Prostate gland (tissue), 2 donors: ENCODE results near the gene EDAR. TPM values are rescaled to one million over a fixed set of nuclear protein-coding genes. Genes with fewer than 3 reads are reported as not detected.

Experiments used
- DNase-seq: peaks from one replicate; pipeline ENCODE4 v3.0.0-alpha.2; 2019; ENCODE audit warnings: low spot score
- H3K27ac ChIP-seq, 2 donors: fragments of 200-600 bp; sonication (generic); 2 replicates each; pipeline ENCODE4 v1.5.1; 2017 to 2019
- H3K27me3 ChIP-seq: fragments of 200-600 bp; sonication (generic); replicated peaks from 2 replicates; pipeline ENCODE4 v1.5.1; 2019; ENCODE audit not compliant: insufficient read depth
- H3K36me3 ChIP-seq, 2 donors: fragments of 200-600 bp; sonication (generic); 1 replicate in 1 of 2; 2 replicates in 1 of 2; pipeline versions ENCODE4 v1.5.1 to v1.8.1; 2017 to 2019
- H3K4me1 ChIP-seq: fragments of 200-600 bp; sonication (generic); replicated peaks from 2 replicates; pipeline ENCODE4 v1.5.1; 2019
- H3K4me3 ChIP-seq, 2 donors: fragments of 200-600 bp; sonication (generic); 2 replicates each; pipeline ENCODE4 v1.5.1; 2017 to 2019
- H3K9me3 ChIP-seq: fragments of 200-600 bp; sonication (generic); 2 replicates; pipeline ENCODE4 v1.5.1; 2017
- POLR2A ChIP-seq: fragments of 450-650 bp; IDR thresholded peaks from one replicate; pipeline ENCODE4 v1.6.1; 2016; ENCODE audit warnings: antibody characterized with exemption, mild to moderate bottlenecking
- POLR2AphosphoS5 ChIP-seq: sonication (generic); formaldehyde crosslinking; IDR thresholded peaks from one replicate; pipeline ENCODE4 v1.6.1; 2017; ENCODE audit warnings: antibody characterized with exemption
- WGBS: methylation state at CpG from one replicate; pipeline ENCODE4 v1.1.5; 2018; 5-methylcytosine and 5-hydroxymethylcytosine counted together
- intact Hi-C: fragments of 100-400 bp; cut with DNase I; formaldehyde crosslinking; loops from one replicate; pipeline ENCODE4 v1.14.2; 2022
- total RNA-seq, 2 donors: library from RNA; depleted of rRNA; stranded (reverse); fragments of >200 nt; gene quantifications; one replicate each; pipeline ENCODE4 v1.1.0, GENCODE V29; 2016
- TF ChIP-seq, protein P1 (sequence below), 4 experiments: fragments of 200-600 bp in 2 of 4; fragments of 450-650 bp in 2 of 4; sonication (generic) in 2 of 4; IDR thresholded peaks; 1 replicate in 3 of 4; 2 replicates in 1 of 4; pipeline ENCODE4 v1.5.1; 2016 to 2019; ENCODE audit warnings: antibody characterized with exemption in 4 of 4, mild to moderate bottlenecking in 2 of 4, moderate library complexity in 2 of 4

Gene EDAR
- total RNA-seq, 2 donors from 2014 or later, result 0.46 to 0.68 TPM

DNA sequence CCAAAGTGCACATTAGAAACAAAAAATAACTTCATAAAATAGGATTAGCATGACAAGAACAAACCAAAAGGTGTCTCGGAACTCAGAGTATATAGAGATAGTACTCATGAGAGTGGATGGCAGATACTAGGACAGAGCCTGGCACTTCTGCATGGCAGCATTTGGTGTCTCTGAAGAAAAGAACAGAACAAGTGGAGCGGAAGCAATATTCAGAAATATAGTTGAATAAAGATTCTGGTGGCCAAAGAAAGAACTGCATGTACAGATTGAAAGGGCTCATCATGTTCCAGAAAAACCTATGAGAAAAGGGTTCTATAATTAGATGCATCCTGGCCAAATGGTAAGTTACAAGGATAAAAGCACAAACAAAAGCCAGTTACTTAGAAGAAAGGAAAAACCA lies 111.5 kb downstream of the EDAR start:
- 97% methylated on average over 2 of the region's 2 CpGs for WGBS
- TF ChIP-seq, protein P1, sequence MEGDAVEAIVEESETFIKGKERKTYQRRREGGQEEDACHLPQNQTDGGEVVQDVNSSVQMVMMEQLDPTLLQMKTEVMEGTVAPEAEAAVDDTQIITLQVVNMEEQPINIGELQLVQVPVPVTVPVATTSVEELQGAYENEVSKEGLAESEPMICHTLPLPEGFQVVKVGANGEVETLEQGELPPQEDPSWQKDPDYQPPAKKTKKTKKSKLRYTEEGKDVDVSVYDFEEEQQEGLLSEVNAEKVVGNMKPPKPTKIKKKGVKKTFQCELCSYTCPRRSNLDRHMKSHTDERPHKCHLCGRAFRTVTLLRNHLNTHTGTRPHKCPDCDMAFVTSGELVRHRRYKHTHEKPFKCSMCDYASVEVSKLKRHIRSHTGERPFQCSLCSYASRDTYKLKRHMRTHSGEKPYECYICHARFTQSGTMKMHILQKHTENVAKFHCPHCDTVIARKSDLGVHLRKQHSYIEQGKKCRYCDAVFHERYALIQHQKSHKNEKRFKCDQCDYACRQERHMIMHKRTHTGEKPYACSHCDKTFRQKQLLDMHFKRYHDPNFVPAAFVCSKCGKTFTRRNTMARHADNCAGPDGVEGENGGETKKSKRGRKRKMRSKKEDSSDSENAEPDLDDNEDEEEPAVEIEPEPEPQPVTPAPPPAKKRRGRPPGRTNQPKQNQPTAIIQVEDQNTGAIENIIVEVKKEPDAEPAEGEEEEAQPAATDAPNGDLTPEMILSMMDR (IDR thresholded peaks at IDR 0.05), result no peak
- TF ChIP-seq POLR2A (no peak), POLR2AphosphoS5 (no peak)
- DNase-seq, result no peak
- intact Hi-C loops, result no loop called here
- H3K9me3 ChIP-seq, result no peaks in the 10 kb centered on the region
- no peak overlapping the region for H3K4me3 ChIP-seq
- no peaks in the 10 kb centered on the region for H3K36me3 ChIP-seq
- H3K4me1 ChIP-seq, result no peaks in the 10 kb centered on the region
- no peaks in the 10 kb centered on the region for H3K27me3 ChIP-seq
- H3K27ac ChIP-seq, result no peak overlapping the region

DNA sequence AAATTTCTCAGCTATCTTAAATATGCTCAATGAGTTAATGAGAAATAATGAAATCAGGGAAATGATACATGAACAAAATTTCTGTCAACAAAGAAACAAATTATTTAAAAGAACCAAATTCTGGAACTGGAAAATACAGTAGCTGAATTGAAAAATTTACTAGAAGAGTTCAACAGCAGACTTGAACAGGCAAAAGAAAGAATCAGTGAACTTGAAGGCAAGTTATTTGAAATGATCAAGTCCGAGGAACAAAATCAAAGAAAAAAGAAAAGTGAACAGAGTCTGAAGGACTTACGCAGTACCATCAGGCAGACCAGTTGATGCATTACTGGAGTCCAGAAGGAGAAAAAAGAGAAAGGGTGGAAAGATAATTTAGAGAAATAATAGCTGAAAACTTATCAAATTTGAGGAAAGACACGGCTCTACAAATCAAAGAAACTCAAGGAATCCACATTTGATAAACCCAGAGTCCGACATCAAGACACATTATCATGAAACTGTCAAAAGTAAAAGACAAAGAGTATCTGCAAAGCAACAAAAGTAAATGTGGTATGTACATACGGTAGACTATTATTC lies 118.9 kb downstream of the EDAR start:
- WGBS, result over 99% methylated on average over 5 of the region's 5 CpGs
- Histone ChIP-seq H3K4me1 (no peaks in the 10 kb centered on the region), H3K27me3 (no peaks in the 10 kb centered on the region), H3K4me3 (no peak overlapping the region), H3K36me3 (no peaks in the 10 kb centered on the region), H3K27ac (no peak overlapping the region), H3K9me3 (no peaks in the 10 kb centered on the region)
- TF ChIP-seq, protein P1 (IDR thresholded peaks at IDR 0.05), result no peak
- no peak for TF ChIP-seq POLR2AphosphoS5
- TF ChIP-seq POLR2A, result no peak
- no peak for DNase-seq
- intact Hi-C loops, result no loop called here

DNA sequence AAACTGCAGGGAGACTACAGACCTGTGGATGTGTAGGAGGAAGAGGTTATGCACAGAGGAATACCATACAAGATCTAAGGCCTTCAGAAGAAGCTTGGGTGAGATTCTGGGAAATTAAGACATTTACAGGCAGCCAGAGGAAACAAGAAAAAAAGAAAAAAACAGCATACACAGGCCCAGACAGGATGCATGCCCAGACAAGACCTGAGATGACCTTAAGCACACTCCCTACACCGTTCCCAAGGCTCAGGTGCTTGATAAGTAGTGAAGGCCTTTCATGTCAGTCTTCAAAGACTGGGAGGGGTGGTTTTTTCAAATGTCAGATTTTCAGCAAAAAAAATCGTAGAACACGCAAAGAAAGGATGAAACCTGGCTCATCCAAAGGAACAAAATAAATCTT lies 119.5 kb downstream of the EDAR start:
- Histone ChIP-seq H3K4me1 (no peaks in the 10 kb centered on the region), H3K9me3 (no peaks in the 10 kb centered on the region), H3K27ac (no peak overlapping the region), H3K4me3 (no peak overlapping the region), H3K36me3 (no peaks in the 10 kb centered on the region), H3K27me3 (no peaks in the 10 kb centered on the region)
- no peak for TF ChIP-seq POLR2AphosphoS5
- TF ChIP-seq, protein P1 (IDR thresholded peaks at IDR 0.05), result no peak
- TF ChIP-seq POLR2A, result no peak
- intact Hi-C loops, result no loop called here
- WGBS, result 83% methylated on average over 3 of the region's 3 CpGs
- no peak for DNase-seq

DNA sequence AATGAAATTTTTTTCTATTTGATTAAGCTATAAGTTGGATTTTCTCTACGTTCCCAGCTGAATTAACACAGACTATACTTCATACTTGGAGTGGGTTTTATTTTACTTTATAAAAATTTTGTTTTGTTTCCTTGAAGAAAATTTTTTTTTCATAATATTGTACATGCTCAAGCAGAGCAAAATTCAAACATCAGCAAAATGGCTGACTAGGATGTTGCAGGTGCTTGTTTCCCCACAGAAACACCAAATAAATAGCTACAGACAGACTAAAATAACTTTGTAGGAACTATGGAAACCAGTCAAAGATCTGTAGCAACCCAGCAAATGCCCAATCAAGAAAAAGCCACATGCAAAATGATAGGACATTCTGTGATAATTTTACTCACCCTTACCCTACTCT lies 120.1 kb downstream of the EDAR start:
- Histone ChIP-seq H3K9me3 (no peaks in the 10 kb centered on the region), H3K4me3 (no peak overlapping the region), H3K27me3 (no peaks in the 10 kb centered on the region), H3K27ac (no peak overlapping the region), H3K4me1 (no peaks in the 10 kb centered on the region), H3K36me3 (no peaks in the 10 kb centered on the region)
- no peak for DNase-seq
- intact Hi-C loops, result no loop called here
- 89% methylated on average over 1 of the region's 1 CpG for whole genome bisulfite sequencing
- no peak for TF ChIP-seq POLR2A
- TF ChIP-seq POLR2AphosphoS5, result no peak
- TF ChIP-seq, protein P1 (IDR thresholded peaks at IDR 0.05), result no peak

DNA sequence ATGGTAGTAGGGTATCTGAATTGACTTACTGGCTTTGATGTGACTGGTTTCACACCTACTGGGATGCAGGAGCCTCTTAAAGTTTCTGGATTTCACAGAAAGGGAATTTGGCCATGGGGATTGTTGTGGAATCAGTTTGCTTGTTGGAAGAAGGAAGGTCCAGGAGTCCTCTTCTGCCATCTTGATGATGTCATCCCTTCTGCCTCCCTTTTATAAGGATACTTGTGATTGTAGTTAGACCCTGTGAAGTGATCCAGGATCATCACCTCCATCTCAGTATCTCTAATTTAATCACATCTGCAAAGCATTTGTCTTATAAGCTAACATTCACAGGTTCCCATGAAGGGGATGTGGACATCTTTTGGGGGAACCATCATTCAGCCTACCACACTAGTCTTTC lies 123.0 kb downstream of the EDAR start:
- H3K36me3 ChIP-seq, result no peaks in the 10 kb centered on the region
- H3K4me1 ChIP-seq, result no peaks in the 10 kb centered on the region
- intact Hi-C loops, result no loop called here
- H3K9me3 ChIP-seq, result no peaks in the 10 kb centered on the region
- H3K27me3 ChIP-seq, result no peaks in the 10 kb centered on the region
- H3K4me3 ChIP-seq, result no peak overlapping the region
- TF ChIP-seq POLR2AphosphoS5, result no peak
- TF ChIP-seq, protein P1 (IDR thresholded peaks at IDR 0.05), result no peak
- no peak for TF ChIP-seq POLR2A
- H3K27ac ChIP-seq, result no peak overlapping the region
- no peak for DNase-seq
